NT2/D1 (cell line): ENCODE results near the gene TBC1D16.
"Not testable (repeated sequence)": the region's sequence is repeated elsewhere in the genome, so short reads cannot be mapped to it uniquely, and the experiment has no call there.

Experiments
- SUZ12 ChIP-seq: IDR thresholded peaks from 2 replicates; pipeline ENCODE4 v1.6.1; 2011; ENCODE audit not compliant: insufficient read length, insufficient read depth; ENCODE audit errors: extremely low read depth
- YY1 ChIP-seq: IDR thresholded peaks from 2 replicates; pipeline ENCODE4 v1.6.1; 2011; ENCODE audit not compliant: insufficient read length, insufficient read depth
- ZNF274 ChIP-seq: IDR thresholded peaks from 2 replicates; pipeline ENCODE4 v1.6.1; 2011; ENCODE audit warnings: mild to moderate bottlenecking, low read depth, low read length

GRCh38 chr17:80046709-80047108 lies 11.0 kb upstream of the TBC1D16 start:
- not testable (repeated sequence) for TF ChIP-seq SUZ12, ZNF274, YY1
